ENCODE measurements around the gene MCRIP1. TPM values are rescaled to one million over a fixed set of nuclear protein-coding genes. Genes with fewer than 3 reads are reported as not detected.

MCRIP1 gene
- polyA plus RNA-seq, 1 donor (not counting 4 experiments of a cell fraction or from before 2014, with no cell fraction given): 17.7 TPM

DNA sequence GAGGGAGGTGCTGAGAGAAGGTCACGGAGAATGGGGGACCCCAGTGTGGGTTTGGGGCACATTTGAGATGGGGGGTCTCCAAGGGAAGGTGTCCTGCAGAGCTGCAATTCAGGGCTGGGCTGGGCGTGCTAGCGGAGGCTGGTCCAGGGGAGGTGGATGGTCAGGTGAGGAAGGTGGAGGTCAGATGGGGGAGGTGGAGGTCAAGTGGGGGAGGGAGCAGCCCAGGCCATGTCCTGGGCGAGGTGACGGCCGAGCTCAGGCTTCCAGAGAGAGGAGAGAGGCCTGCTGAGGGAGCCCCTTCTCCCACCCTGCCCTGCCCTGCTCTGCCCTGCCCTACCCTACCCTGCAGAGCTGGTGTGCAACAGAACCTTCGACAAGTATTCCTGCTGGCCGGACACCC lies 22.6 kb downstream of the MCRIP1 start:
- no peaks in the 10 kb centered on the region for H3K9me3 ChIP-seq (ENCODE audit: control insufficient read depth, low read depth, low read length)
- no peaks in the 10 kb centered on the region for H3K4me1 ChIP-seq (ENCODE audit: control insufficient read depth, extremely low read depth, insufficient read depth, low read length)
- no peak overlapping the region for H3K4me3 ChIP-seq (ENCODE audit: control insufficient read depth in 2 of 3, extremely low read depth in 1 of 3, insufficient read depth in 2 of 3, low read depth in 1 of 3, low read length in 3 of 3)
- dilution Hi-C loops (cut with MboI; ENCODE audit: extremely low pct_ligation_motif_present, low sequenced_read_pairs): no loop called here
- no peak overlapping the region for H3K27ac ChIP-seq (ENCODE audit: control insufficient read depth, insufficient read depth, low read length)
- H3K9ac ChIP-seq (ENCODE audit: control insufficient read depth, extremely low read depth, insufficient read depth, low read length): no peak overlapping the region
- no peak for DNase-seq (ENCODE audit: low read depth, low spot score)
- FAIRE-seq: no peak
- peaks cover 35% of the 10 kb centered on the region for H3K27me3 ChIP-seq (ENCODE audit: control insufficient read depth, extremely low read depth, insufficient read depth, low read length)
- H3K4me2 ChIP-seq (ENCODE audit: control insufficient read depth, extremely low read depth, insufficient read depth, low read depth, low read length): no peak overlapping the region
- H3K9me1 ChIP-seq (ENCODE audit: control insufficient read depth, extremely low read depth, insufficient read depth, low read length): no peaks in the 10 kb centered on the region
- TF ChIP-seq, protein P1, sequence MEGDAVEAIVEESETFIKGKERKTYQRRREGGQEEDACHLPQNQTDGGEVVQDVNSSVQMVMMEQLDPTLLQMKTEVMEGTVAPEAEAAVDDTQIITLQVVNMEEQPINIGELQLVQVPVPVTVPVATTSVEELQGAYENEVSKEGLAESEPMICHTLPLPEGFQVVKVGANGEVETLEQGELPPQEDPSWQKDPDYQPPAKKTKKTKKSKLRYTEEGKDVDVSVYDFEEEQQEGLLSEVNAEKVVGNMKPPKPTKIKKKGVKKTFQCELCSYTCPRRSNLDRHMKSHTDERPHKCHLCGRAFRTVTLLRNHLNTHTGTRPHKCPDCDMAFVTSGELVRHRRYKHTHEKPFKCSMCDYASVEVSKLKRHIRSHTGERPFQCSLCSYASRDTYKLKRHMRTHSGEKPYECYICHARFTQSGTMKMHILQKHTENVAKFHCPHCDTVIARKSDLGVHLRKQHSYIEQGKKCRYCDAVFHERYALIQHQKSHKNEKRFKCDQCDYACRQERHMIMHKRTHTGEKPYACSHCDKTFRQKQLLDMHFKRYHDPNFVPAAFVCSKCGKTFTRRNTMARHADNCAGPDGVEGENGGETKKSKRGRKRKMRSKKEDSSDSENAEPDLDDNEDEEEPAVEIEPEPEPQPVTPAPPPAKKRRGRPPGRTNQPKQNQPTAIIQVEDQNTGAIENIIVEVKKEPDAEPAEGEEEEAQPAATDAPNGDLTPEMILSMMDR (optimal IDR thresholded peaks at IDR 0.05 in 1 of 3, IDR thresholded peaks at IDR 0.05 in 1 of 3, conservative IDR thresholded peaks at IDR 0.05 in 1 of 3; ENCODE audit: extremely low read depth in 1 of 3, insufficient read depth in 2 of 3, low read length in 3 of 3): no peak
- H3K36me3 ChIP-seq (ENCODE audit: control insufficient read depth in 2 of 2, extremely low read depth in 1 of 2, insufficient read depth in 2 of 2, low read length in 2 of 2): no peaks in the 10 kb centered on the region
- no peaks in the 10 kb centered on the region for H4K20me1 ChIP-seq (ENCODE audit: control insufficient read depth, extremely low read depth, insufficient read depth, low read length)
- no peaks in the 10 kb centered on the region for H3K79me2 ChIP-seq (ENCODE audit: control insufficient read depth, insufficient read depth, low read length)
- no peak overlapping the region for H2AFZ ChIP-seq (ENCODE audit: control insufficient read depth, low read length)

DNA sequence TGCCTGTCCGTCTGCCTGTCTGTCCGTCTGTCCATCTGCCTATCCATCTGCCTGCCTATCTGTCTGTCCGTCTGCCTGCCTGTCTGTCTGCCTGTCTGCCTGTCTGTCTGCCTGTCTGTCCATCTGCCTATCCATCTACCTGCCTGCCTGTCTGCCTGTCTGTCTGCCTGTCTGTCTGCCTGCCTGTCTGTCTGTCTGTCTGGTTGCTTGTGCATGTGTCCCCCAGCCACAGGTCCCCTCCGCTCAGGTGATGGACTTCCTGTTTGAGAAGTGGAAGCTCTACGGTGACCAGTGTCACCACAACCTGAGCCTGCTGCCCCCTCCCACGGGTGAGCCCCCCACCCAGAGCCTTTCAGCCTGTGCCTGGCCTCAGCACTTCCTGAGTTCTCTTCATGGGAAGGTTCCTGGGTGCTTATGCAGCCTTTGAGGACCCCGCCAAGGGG lies 23.5 kb downstream of the MCRIP1 start:
- TF ChIP-seq EZH2 (IDR thresholded peaks at IDR 0.05; ENCODE audit: low read length): no peak
- TF ChIP-seq, protein P1 (optimal IDR thresholded peaks at IDR 0.05 in 1 of 3, IDR thresholded peaks at IDR 0.05 in 1 of 3, conservative IDR thresholded peaks at IDR 0.05 in 1 of 3; ENCODE audit: extremely low read depth in 1 of 3, insufficient read depth in 2 of 3, low read length in 3 of 3): no peak
- peaks cover 42% of the 10 kb centered on the region for H3K27me3 ChIP-seq (ENCODE audit: control insufficient read depth, extremely low read depth, insufficient read depth, low read length)

More for the DNA sequence above, 23.5 kb downstream of the MCRIP1 start:
- FAIRE-seq (no peak), DNase-seq (ENCODE audit: low read depth, low spot score) (no peak)
- H3K4me3 ChIP-seq (ENCODE audit: control insufficient read depth in 2 of 3, extremely low read depth in 1 of 3, insufficient read depth in 2 of 3, low read depth in 1 of 3, low read length in 3 of 3): no peak overlapping the region
- dilution Hi-C loops (cut with MboI; ENCODE audit: extremely low pct_ligation_motif_present, low sequenced_read_pairs): no loop called here
- no peaks in the 10 kb centered on the region for H4K20me1 ChIP-seq (ENCODE audit: control insufficient read depth, extremely low read depth, insufficient read depth, low read length)
- H3K27ac ChIP-seq (ENCODE audit: control insufficient read depth, insufficient read depth, low read length): no peak overlapping the region
- H3K9me3 ChIP-seq (ENCODE audit: control insufficient read depth, low read depth, low read length): no peaks in the 10 kb centered on the region
- no peaks in the 10 kb centered on the region for H3K4me1 ChIP-seq (ENCODE audit: control insufficient read depth, extremely low read depth, insufficient read depth, low read length)
- H3K9me1 ChIP-seq (ENCODE audit: control insufficient read depth, extremely low read depth, insufficient read depth, low read length): no peaks in the 10 kb centered on the region
- H3K36me3 ChIP-seq (ENCODE audit: control insufficient read depth in 2 of 2, extremely low read depth in 1 of 2, insufficient read depth in 2 of 2, low read length in 2 of 2): no peaks in the 10 kb centered on the region
- H3K9ac ChIP-seq (ENCODE audit: control insufficient read depth, extremely low read depth, insufficient read depth, low read length): no peak overlapping the region
- no peaks in the 10 kb centered on the region for H3K79me2 ChIP-seq (ENCODE audit: control insufficient read depth, insufficient read depth, low read length)
- no peak overlapping the region for H2AFZ ChIP-seq (ENCODE audit: control insufficient read depth, low read length)
- H3K4me2 ChIP-seq (ENCODE audit: control insufficient read depth, extremely low read depth, insufficient read depth, low read depth, low read length): no peak overlapping the region
